ENCODE measurements around the gene MISP3. TPM values are rescaled to one million over a fixed set of nuclear protein-coding genes. Genes with fewer than 3 reads are reported as not detected.

MISP3 gene
- total and polyA plus RNA-seq, 2 experiments from 2014 or later: 1.9 to 2.4 TPM

DNA sequence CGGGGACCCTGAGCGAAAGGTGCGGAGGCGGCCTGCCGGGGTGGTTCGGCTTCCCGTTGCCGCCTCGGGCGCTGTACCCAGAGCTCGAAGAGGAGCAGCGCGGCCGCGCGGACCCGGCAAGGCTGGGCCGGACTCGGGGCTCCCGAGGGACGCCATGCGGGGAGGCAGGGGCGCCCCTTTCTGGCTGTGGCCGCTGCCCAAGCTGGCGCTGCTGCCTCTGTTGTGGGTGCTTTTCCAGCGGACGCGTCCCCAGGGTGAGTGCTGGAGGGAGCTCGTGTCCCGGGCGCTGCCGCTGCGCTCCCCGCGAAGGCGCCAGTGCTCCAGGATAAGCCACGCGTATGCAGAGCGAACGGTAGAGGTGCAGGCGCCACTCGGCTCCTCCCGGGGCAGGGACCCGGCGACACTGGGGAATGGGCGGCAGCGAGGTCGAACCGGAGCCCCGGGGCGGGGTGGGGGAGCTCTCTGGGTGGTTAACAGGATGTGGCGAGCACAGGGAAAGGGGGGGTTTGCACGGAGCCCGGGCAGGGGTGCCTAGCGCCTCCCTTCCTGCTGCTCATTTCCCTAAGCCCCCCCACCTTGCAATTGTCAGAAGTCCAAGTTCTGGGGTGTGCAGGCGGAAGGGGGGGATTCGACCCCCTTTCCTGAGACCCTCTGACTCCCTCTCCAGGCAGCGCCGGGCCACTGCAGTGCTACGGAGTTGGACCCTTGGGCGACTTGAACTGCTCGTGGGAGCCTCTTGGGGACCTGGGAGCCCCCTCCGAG lies 40.7 kb upstream of the MISP3 start, which contains the start of gene IL27RA (continued):
- TF ChIP-seq CTCF (conservative IDR thresholded peaks at IDR 0.05; ENCODE audit: low read depth in 2 of 2) (peak; percentile 74 to 79), POLR2AphosphoS5 (IDR thresholded peaks at IDR 0.05; ENCODE audit: low read depth) (peak; percentile 50), ZNF114 (CRISPR knock-in tag; IDR thresholded peaks at IDR 0.05) (no peak)
- TF ChIP-seq, protein P1, sequence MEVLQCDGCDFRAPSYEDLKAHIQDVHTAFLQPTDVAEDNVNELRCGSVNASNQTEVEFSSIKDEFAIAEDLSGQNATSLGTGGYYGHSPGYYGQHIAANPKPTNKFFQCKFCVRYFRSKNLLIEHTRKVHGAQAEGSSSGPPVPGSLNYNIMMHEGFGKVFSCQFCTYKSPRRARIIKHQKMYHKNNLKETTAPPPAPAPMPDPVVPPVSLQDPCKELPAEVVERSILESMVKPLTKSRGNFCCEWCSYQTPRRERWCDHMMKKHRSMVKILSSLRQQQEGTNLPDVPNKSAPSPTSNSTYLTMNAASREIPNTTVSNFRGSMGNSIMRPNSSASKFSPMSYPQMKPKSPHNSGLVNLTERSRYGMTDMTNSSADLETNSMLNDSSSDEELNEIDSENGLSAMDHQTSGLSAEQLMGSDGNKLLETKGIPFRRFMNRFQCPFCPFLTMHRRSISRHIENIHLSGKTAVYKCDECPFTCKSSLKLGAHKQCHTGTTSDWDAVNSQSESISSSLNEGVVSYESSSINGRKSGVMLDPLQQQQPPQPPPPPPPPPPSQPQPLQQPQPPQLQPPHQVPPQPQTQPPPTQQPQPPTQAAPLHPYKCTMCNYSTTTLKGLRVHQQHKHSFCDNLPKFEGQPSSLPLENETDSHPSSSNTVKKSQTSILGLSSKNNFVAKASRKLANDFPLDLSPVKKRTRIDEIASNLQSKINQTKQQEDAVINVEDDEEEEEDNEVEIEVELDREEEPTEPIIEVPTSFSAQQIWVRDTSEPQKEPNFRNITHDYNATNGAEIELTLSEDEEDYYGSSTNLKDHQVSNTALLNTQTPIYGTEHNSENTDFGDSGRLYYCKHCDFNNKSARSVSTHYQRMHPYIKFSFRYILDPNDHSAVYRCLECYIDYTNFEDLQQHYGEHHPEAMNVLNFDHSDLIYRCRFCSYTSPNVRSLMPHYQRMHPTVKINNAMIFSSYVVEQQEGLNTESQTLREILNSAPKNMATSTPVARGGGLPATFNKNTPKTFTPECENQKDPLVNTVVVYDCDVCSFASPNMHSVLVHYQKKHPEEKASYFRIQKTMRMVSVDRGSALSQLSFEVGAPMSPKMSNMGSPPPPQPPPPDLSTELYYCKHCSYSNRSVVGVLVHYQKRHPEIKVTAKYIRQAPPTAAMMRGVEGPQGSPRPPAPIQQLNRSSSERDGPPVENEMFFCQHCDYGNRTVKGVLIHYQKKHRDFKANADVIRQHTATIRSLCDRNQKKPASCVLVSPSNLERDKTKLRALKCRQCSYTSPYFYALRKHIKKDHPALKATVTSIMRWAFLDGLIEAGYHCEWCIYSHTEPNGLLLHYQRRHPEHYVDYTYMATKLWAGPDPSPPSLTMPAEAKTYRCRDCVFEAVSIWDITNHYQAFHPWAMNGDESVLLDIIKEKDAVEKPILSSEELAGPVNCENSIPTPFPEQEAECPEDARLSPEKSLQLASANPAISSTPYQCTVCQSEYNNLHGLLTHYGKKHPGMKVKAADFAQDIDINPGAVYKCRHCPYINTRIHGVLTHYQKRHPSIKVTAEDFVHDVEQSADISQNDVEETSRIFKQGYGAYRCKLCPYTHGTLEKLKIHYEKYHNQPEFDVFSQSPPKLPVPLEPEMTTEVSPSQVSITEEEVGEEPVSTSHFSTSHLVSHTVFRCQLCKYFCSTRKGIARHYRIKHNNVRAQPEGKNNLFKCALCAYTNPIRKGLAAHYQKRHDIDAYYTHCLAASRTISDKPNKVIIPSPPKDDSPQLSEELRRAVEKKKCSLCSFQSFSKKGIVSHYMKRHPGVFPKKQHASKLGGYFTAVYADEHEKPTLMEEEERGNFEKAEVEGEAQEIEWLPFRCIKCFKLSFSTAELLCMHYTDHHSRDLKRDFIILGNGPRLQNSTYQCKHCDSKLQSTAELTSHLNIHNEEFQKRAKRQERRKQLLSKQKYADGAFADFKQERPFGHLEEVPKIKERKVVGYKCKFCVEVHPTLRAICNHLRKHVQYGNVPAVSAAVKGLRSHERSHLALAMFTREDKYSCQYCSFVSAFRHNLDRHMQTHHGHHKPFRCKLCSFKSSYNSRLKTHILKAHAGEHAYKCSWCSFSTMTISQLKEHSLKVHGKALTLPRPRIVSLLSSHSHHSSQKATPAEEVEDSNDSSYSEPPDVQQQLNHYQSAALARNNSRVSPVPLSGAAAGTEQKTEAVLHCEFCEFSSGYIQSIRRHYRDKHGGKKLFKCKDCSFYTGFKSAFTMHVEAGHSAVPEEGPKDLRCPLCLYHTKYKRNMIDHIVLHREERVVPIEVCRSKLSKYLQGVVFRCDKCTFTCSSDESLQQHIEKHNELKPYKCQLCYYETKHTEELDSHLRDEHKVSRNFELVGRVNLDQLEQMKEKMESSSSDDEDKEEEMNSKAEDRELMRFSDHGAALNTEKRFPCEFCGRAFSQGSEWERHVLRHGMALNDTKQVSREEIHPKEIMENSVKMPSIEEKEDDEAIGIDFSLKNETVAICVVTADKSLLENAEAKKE (CRISPR knock-in tag; IDR thresholded peaks at IDR 0.05): no peak

DNA sequence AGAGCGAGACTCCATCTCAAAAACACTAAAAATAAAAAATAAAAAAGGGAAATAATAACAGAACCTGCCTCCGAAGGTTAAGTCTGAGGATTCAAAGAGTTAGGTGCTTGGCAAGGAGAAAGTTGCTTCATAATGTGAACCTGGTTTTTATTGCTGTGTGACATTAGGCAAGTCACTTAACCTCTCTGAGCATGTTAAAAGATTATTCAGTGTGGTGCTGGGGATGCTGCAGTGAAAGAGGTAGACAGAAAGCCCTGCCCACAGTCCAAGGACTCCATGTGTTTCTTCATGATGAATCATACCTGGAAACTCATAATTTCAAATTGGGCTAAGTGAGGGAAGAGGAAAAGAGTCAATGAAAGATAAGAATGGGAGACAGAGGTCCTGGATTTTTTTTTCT lies 38.6 kb upstream of the MISP3 start:
- H3K36me3 Mint-ChIP-seq (ENCODE audit: low read depth): no peaks in the 10 kb centered on the region; the same call in 2 of the 3 replicates
- H3K9me3 Mint-ChIP-seq: no peaks in the 10 kb centered on the region
- peaks cover 4% of the 10 kb centered on the region; the same call in 1 of the 2 replicates for H3F3A ChIP-seq (replicated peaks; ENCODE audit: low read depth)
- no peaks in the 10 kb centered on the region for H3K79me2 ChIP-seq (replicated peaks; ENCODE audit: insufficient read depth)
- H3K4me1 Mint-ChIP-seq: peaks cover 4% of the 10 kb centered on the region
- no peaks in the 10 kb centered on the region for H3K36me3 ChIP-seq (ENCODE audit: insufficient read depth)
- H3K4me3 ChIP-seq: no peak overlapping the region
- no peak overlapping the region for H3K4me3 Mint-ChIP-seq
- DNase-seq (ENCODE audit: low spot score): no peak
- H3K27ac ChIP-seq (ENCODE audit: low read depth): no peak overlapping the region
- no peak overlapping the region for H2AFZ ChIP-seq
- no peaks in the 10 kb centered on the region for H3K9me2 ChIP-seq (ENCODE audit: insufficient read depth)
- H3K27me3 Mint-ChIP-seq (ENCODE audit: insufficient read depth, low read depth, poor library complexity): peaks cover 16% of the 10 kb centered on the region
- ATAC-seq: no peak
- no peaks in the 10 kb centered on the region for H4K20me1 ChIP-seq (replicated peaks; ENCODE audit: insufficient read depth)
- no peak overlapping the region for H3K27ac Mint-ChIP-seq
- peaks cover 10% of the 10 kb centered on the region; the same call in 1 of the 2 replicates for H3K27me3 ChIP-seq (ENCODE audit: insufficient read depth)
- H3K4me2 ChIP-seq: no peak overlapping the region
- peaks cover 4% of the 10 kb centered on the region; the same call in 1 of the 2 replicates for H3K4me1 ChIP-seq (ENCODE audit: insufficient read depth)
- no peak for TF ChIP-seq CREB1 (CRISPR knock-in tag; IDR thresholded peaks at IDR 0.05; ENCODE audit: low read depth)
- TF ChIP-seq, protein P2, sequence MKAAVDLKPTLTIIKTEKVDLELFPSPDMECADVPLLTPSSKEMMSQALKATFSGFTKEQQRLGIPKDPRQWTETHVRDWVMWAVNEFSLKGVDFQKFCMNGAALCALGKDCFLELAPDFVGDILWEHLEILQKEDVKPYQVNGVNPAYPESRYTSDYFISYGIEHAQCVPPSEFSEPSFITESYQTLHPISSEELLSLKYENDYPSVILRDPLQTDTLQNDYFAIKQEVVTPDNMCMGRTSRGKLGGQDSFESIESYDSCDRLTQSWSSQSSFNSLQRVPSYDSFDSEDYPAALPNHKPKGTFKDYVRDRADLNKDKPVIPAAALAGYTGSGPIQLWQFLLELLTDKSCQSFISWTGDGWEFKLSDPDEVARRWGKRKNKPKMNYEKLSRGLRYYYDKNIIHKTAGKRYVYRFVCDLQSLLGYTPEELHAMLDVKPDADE (IDR thresholded peaks at IDR 0.05): no peak
- TF ChIP-seq POLR2AphosphoS5 (IDR thresholded peaks at IDR 0.05; ENCODE audit: low read depth): no peak
- TF ChIP-seq ZNF331 (CRISPR knock-in tag; IDR thresholded peaks at IDR 0.05; ENCODE audit: low read depth): no peak
- no peak for TF ChIP-seq ZNF114 (CRISPR knock-in tag; IDR thresholded peaks at IDR 0.05)
- TF ChIP-seq EZH2 (IDR thresholded peaks at IDR 0.05; ENCODE audit: low read depth, unreplicated experiment): no peak
- no peak for TF ChIP-seq STAT1 (IDR thresholded peaks at IDR 0.05; ENCODE audit: unreplicated experiment)

Measured in GM23338 (cell line).